A549 (cell line): ENCODE results near the gene PROC.

Experiments
- CHD4 ChIP-seq: fragments of 200-600 bp; sonication (generic); IDR thresholded peaks from 2 replicates; pipeline ENCODE4 v1.6.1; 2016; ENCODE audit warnings: antibody characterized with exemption, mild to moderate bottlenecking, borderline replicate concordance
- CTCF ChIP-seq: fragments of >200 bp; sonication (Bioruptor Twin); formaldehyde crosslinking; IDR thresholded peaks from 3 replicates; pipeline ENCODE4 v1.5.1; 2016
- EHMT2 ChIP-seq: fragments of 200-600 bp; sonication (generic); IDR thresholded peaks from 2 replicates; pipeline ENCODE4 v1.6.1; 2016; ENCODE audit warnings: antibody characterized with exemption, low read depth, mild to moderate bottlenecking, moderate library complexity
- EP300 ChIP-seq, 2 experiments: fragments of >200 bp; sonication (Bioruptor Twin); formaldehyde crosslinking; IDR thresholded peaks; 2 replicates in 1 of 2; 3 replicates in 1 of 2; pipeline ENCODE4 v1.6.1; 2016 to 2017
- POLR2A ChIP-seq: IDR thresholded peaks from 2 replicates; pipeline ENCODE4 v1.6.1; 2012; ENCODE audit warnings: mild to moderate bottlenecking, low read length
- RARB ChIP-seq: fragments of 250-450 bp; sonication (Bioruptor Pico); IDR thresholded peaks from 2 replicates; pipeline ENCODE4 v1.8.0; 2021; ENCODE audit warnings: mild to moderate bottlenecking, moderate library complexity
- RCOR1 ChIP-seq: fragments of 150-350 bp; IDR thresholded peaks from 2 replicates; pipeline ENCODE4 v1.6.1; 2014; ENCODE audit warnings: antibody characterized with exemption, low read length, low read depth
- TP53 ChIP-seq: fragments of 250-450 bp; sonication (Bioruptor Pico); IDR thresholded peaks from 2 replicates; pipeline ENCODE4 v1.5.0; 2021; ENCODE audit warnings: mild to moderate bottlenecking, moderate library complexity
- ZC3H11A ChIP-seq: fragments of 450-650 bp; IDR thresholded peaks from 2 replicates; pipeline ENCODE4 v1.6.1; 2014; ENCODE audit warnings: antibody characterized with exemption, mild to moderate bottlenecking

- TF ChIP-seq CTCF (no peak), ZC3H11A (no peak), RCOR1 (no peak), EP300 (IDR thresholded peaks at IDR 0.05) (no peak), TP53 (CRISPR knock-in tag) (no peak), POLR2A (no peak), CHD4 (no peak), EHMT2 (no peak), RARB (no peak)
These were observed 13.3 kb downstream of the PROC start for GRCh38 chr2:127431408-127432023.
